Trophoblast cell (in vitro differentiated cells and primary cell): ENCODE measurements around the gene HIBADH.
A peak's percentile ranks its signal among the peaks of the same experiment; 100 is the strongest.

Source experiments
- DNase-seq, 2 donors: peaks; one replicate each; pipeline ENCODE4 v3.0.0-alpha.2; 2016
- H2AFZ ChIP-seq: 2 replicates; pipeline ENCODE4 v1.6.1; 2013; ENCODE audit warnings: low read length, moderate library complexity, mild to moderate bottlenecking; ENCODE audit not compliant: insufficient read depth, poor library complexity
- H2AK5ac ChIP-seq: 2 replicates; pipeline ENCODE4 v1.6.1; 2013; ENCODE audit warnings: mild to moderate bottlenecking, low read length
- H2BK120ac ChIP-seq: 2 replicates; pipeline ENCODE4 v1.6.1; 2013; ENCODE audit warnings: low read length, mild to moderate bottlenecking, moderate library complexity; ENCODE audit not compliant: insufficient read depth, poor library complexity
- H2BK12ac ChIP-seq: 2 replicates; pipeline ENCODE4 v1.6.1; 2013; ENCODE audit warnings: mild to moderate bottlenecking, low read length, moderate library complexity
- H2BK5ac ChIP-seq: 2 replicates; pipeline ENCODE4 v1.6.1; 2013; ENCODE audit warnings: low read length, low read depth, moderate library complexity, mild to moderate bottlenecking; ENCODE audit not compliant: poor library complexity
- H3K14ac ChIP-seq: 2 replicates; pipeline ENCODE4 v1.6.1; 2013; ENCODE audit warnings: mild to moderate bottlenecking, low read length
- H3K18ac ChIP-seq: 2 replicates; pipeline ENCODE4 v1.6.1; 2013; ENCODE audit warnings: mild to moderate bottlenecking, low read length
- H3K23ac ChIP-seq: 2 replicates; pipeline ENCODE4 v1.6.1; 2013; ENCODE audit warnings: low read length
- H3K27ac ChIP-seq: 2 replicates; pipeline ENCODE4 v1.5.1; 2013; ENCODE audit warnings: low read depth, mild to moderate bottlenecking, inconsistent platforms, low read length, moderate library complexity
- H3K27me3 ChIP-seq: 2 replicates; pipeline ENCODE4 v1.6.1; 2013; ENCODE audit warnings: inconsistent platforms, mild to moderate bottlenecking, low read length, moderate library complexity; ENCODE audit not compliant: insufficient read depth
- H3K36me3 ChIP-seq, 2 experiments: 1 replicate in 1 of 2; 2 replicates in 1 of 2; pipeline ENCODE4 v1.6.1; 2013; ENCODE audit warnings: low read length in 2 of 2, mild to moderate bottlenecking in 2 of 2, moderate library complexity in 1 of 2; ENCODE audit not compliant: insufficient read depth in 2 of 2, control insufficient read depth in 1 of 2
- H3K4ac ChIP-seq: 2 replicates; pipeline ENCODE4 v1.6.1; 2013; ENCODE audit warnings: low read depth, mild to moderate bottlenecking, low read length, moderate library complexity
- H3K4me1 ChIP-seq, 2 experiments: 1 replicate in 1 of 2; 2 replicates in 1 of 2; pipeline ENCODE4 v1.6.1; 2013; ENCODE audit warnings: low read length in 2 of 2, mild to moderate bottlenecking in 2 of 2, moderate library complexity in 1 of 2; ENCODE audit not compliant: insufficient read depth in 2 of 2, control insufficient read depth in 1 of 2
- H3K4me2 ChIP-seq: 2 replicates; pipeline ENCODE4 v1.6.1; 2013; ENCODE audit warnings: inconsistent platforms, mild to moderate bottlenecking, low read length, moderate library complexity
- H3K4me3 ChIP-seq: 2 replicates; pipeline ENCODE4 v1.5.1; 2013; ENCODE audit warnings: mild to moderate bottlenecking, low read depth, low read length, inconsistent platforms
- H3K79me1 ChIP-seq: one replicate; pipeline ENCODE4 v1.6.1; 2013; ENCODE audit warnings: low read length
- H3K79me2 ChIP-seq: 2 replicates; pipeline ENCODE4 v1.6.1; 2013; ENCODE audit warnings: low read length, mild to moderate bottlenecking; ENCODE audit not compliant: control insufficient read depth, insufficient read depth, poor library complexity
- H3K9ac ChIP-seq: 2 replicates; pipeline ENCODE4 v1.6.1; 2013; ENCODE audit warnings: mild to moderate bottlenecking, low read length
- H3K9me3 ChIP-seq: 2 replicates; pipeline ENCODE4 v1.6.1; 2013; ENCODE audit warnings: low read depth, mild to moderate bottlenecking, control low read depth, inconsistent platforms, low read length; ENCODE audit not compliant: insufficient read depth
- H4K12ac ChIP-seq: 2 replicates; pipeline ENCODE4 v1.6.1; 2013; ENCODE audit warnings: low read depth, mild to moderate bottlenecking, low read length, moderate library complexity
- H4K8ac ChIP-seq: 2 replicates; pipeline ENCODE4 v1.6.1; 2013; ENCODE audit warnings: low read depth, mild to moderate bottlenecking, low read length, moderate library complexity
- H4K91ac ChIP-seq: one replicate; pipeline ENCODE4 v1.6.1; 2013; ENCODE audit warnings: low read depth, mild to moderate bottlenecking, low read length, moderate library complexity
- WGBS: extraction: QIAGEN DNeasy Blood & Tissue Kit; methylation state at CpG from one replicate; pipeline ENCODE4 v1.1.7; 2013; ENCODE audit warnings: missing lambda C conversion rate; ENCODE audit not compliant: insufficient read length, insufficient coverage; ENCODE audit errors: extremely low coverage; 5-methylcytosine and 5-hydroxymethylcytosine counted together

The HIBADH gene

DNA sequence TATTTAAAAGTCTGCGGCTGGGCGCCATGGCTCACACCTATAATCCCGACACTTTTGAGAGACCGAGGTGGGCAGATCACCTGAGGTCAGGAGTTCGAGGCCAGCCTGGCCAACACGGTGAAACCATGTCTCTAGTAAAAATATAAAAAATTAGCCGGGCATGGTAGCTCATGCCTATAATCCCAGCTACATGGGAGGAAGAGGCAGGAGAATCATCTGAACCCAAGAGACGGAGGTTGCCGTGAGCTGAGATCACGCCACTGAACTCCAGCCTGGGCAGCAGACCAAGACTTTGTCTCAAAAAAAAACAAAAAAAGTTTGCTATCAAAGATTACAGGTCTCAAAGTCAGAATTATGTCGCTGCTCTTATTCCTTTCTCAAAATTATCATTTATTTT lies 55.5 kb downstream of the HIBADH start:
- Histone ChIP-seq H2AK5ac (no peak overlapping the region), H2BK12ac (peak overlapping the region; percentile 40), H3K4me3 (no peak overlapping the region), H3K4ac (no peak overlapping the region), H2BK120ac (no peak overlapping the region), H2AFZ (no peak overlapping the region), H3K4me2 (no peak overlapping the region), H3K27me3 (no peaks in the 10 kb centered on the region), H3K4me1 (peaks cover 0 to 1% of the 10 kb centered on the region in 2 experiments), H3K9me3 (no peaks in the 10 kb centered on the region), H4K12ac (no peak overlapping the region), H3K79me2 (no peaks in the 10 kb centered on the region), H3K79me1 (no peaks in the 10 kb centered on the region), H3K18ac (no peak overlapping the region), H3K36me3 (no peaks in the 10 kb centered on the region), H3K23ac (no peak overlapping the region), H2BK5ac (no peak overlapping the region), H4K91ac (peak overlapping the region; percentile 55), H3K9ac (no peak overlapping the region), H3K14ac (no peak overlapping the region), H3K27ac (no peak overlapping the region), H4K8ac (no peak overlapping the region)
- no CpG with 5 or more reads among the region's 11 CpGs for WGBS
- no peak for DNase-seq

DNA sequence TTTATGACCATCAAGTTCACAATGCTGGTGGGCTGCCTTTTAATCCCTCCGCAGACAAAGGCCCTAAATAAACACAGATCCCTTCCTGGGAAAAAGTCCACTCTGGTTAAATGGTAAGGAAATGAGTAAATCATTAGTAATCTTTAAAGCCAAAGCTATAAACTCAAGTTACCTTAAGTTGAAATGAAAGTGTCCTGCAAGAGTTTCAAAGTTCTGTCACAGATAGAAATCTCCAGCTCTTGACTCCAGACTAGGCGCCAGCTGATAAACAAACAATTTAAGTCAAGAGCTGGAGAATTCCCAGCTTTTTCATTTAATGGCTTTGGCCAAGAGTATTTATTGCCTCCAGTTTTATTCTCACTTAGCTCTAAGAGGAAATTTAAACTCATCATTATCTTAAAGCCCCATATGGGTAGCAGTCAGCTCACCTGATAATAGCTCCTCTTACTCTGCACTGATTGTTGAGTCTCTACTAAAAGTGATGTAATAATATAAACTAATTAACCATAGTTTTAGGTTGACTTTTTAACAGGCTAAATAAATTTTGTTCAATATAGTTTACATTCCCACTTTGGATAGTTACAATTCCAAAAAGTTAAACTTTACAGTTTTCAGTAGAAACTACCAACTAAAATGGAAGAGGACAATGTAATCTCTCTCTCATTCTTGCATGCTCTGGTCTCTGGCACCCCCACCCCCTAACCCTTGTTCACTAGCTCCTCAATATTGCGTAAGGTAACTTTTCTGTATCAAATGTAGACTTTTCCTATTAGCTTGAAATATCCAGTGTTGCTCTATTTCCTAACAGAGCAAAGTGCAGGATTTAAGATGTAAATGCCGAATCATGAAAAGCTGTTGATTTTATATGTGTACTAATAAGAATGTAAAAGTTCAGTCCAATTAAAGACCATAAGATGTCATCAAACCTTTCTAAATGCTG lies 56.1 kb downstream of the HIBADH start:
- no peak overlapping the region for H3K27ac ChIP-seq
- no peaks in the 10 kb centered on the region for H3K36me3 ChIP-seq
- no peak overlapping the region for H3K23ac ChIP-seq
- H3K14ac ChIP-seq = no peak overlapping the region
- H3K27me3 ChIP-seq = no peaks in the 10 kb centered on the region
- no peak overlapping the region for H3K9ac ChIP-seq
- H2BK12ac ChIP-seq = peak overlapping the region; percentile 40
- no peak overlapping the region for H3K4ac ChIP-seq
- no peak overlapping the region for H2AFZ ChIP-seq
- DNase-seq = peak in 1 of 2 donors; percentile 3
- H4K91ac ChIP-seq = peak overlapping the region; percentile 55
- no peak overlapping the region for H3K4me2 ChIP-seq
- H4K8ac ChIP-seq = no peak overlapping the region
- H2AK5ac ChIP-seq = no peak overlapping the region
- H3K18ac ChIP-seq = no peak overlapping the region
- no CpG with 5 or more reads among the region's 4 CpGs for WGBS
- H2BK5ac ChIP-seq = no peak overlapping the region
- no peak overlapping the region for H2BK120ac ChIP-seq
- H3K79me2 ChIP-seq = no peaks in the 10 kb centered on the region
- H3K4me3 ChIP-seq = no peak overlapping the region
- H4K12ac ChIP-seq = no peak overlapping the region
- no peaks in the 10 kb centered on the region for H3K9me3 ChIP-seq
- no peaks in the 10 kb centered on the region for H3K79me1 ChIP-seq
- peaks cover 0 to 1% of the 10 kb centered on the region in 2 experiments for H3K4me1 ChIP-seq

DNA sequence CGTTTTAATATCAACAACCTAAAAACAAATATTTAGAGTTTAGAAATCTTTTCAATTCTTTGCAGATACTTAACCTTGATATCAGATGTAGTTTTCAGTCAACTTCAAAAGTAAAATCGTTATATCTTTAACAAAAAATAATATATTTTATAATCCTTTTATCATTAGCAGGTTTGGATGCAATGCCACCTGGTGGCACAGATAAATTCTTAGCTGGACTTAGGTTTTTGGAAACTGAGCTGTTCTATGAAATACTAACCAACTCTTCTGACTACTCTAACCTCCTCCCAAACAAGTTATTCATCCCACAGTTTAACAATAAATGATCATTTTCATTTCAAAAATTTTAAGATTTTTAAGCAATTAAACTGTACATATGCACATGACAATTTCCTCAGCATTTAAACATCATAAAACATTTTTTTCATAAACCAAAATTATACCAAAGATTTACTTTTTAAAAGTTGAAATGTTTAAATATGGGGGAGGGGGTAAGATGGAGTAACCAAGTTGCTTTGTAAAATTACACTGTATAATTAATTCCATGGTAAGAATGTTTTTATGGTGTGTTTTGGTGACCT lies 56.9 kb downstream of the HIBADH start:
- H4K8ac ChIP-seq = no peak overlapping the region
- DNase-seq = peak in 1 of 2 donors; percentile 9
- no CpG with 5 or more reads among the region's 2 CpGs for WGBS
- H3K27ac ChIP-seq = no peak overlapping the region
- no peak overlapping the region for H4K91ac ChIP-seq
- H2AFZ ChIP-seq = no peak overlapping the region
- H3K36me3 ChIP-seq = no peaks in the 10 kb centered on the region
- no peak overlapping the region for H2BK120ac ChIP-seq
- no peaks in the 10 kb centered on the region for H3K9me3 ChIP-seq
- H2BK5ac ChIP-seq = no peak overlapping the region
- H2BK12ac ChIP-seq = no peak overlapping the region
- no peak overlapping the region for H4K12ac ChIP-seq
- no peak overlapping the region for H3K4ac ChIP-seq
- H3K9ac ChIP-seq = no peak overlapping the region
- no peaks in the 10 kb centered on the region for H3K79me1 ChIP-seq
- H3K4me3 ChIP-seq = no peak overlapping the region
- no peak overlapping the region for H3K4me2 ChIP-seq
- H3K4me1 ChIP-seq = peaks cover 0 to 1% of the 10 kb centered on the region in 2 experiments
- no peak overlapping the region for H2AK5ac ChIP-seq
- H3K27me3 ChIP-seq = no peaks in the 10 kb centered on the region
- no peak overlapping the region for H3K14ac ChIP-seq
- H3K79me2 ChIP-seq = no peaks in the 10 kb centered on the region
- no peak overlapping the region for H3K23ac ChIP-seq
- H3K18ac ChIP-seq = no peak overlapping the region

DNA sequence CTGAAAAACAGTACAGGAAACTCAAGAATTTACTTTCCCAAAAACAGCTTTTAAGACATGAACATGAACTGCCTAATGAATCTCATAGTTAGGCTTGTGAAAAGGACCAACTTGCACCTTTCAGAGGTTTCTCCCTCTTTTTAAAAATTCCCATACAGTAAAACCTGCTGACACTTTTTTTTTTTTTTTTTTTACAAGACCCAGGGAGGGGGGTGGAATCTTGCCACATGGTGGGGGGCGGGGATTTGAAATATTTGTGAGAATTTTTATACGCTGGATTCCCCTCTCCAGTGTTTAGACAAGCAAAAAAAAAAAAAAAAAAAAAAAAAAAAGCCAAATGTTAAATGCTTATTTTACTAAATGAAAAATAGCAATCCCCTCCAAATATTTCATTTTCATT lies 57.4 kb downstream of the HIBADH start:
- Histone ChIP-seq H3K27ac (no peak overlapping the region), H3K18ac (no peak overlapping the region), H3K4me3 (no peak overlapping the region), H4K8ac (no peak overlapping the region), H4K91ac (no peak overlapping the region), H3K9me3 (no peaks in the 10 kb centered on the region), H3K79me2 (no peaks in the 10 kb centered on the region), H2BK120ac (no peak overlapping the region), H3K79me1 (no peaks in the 10 kb centered on the region), H3K27me3 (no peaks in the 10 kb centered on the region), H3K23ac (no peak overlapping the region), H3K4me2 (no peak overlapping the region), H3K9ac (no peak overlapping the region), H3K4me1 (peaks cover 0 to 1% of the 10 kb centered on the region in 2 experiments), H3K36me3 (no peaks in the 10 kb centered on the region), H2BK5ac (no peak overlapping the region), H2AFZ (no peak overlapping the region), H4K12ac (no peak overlapping the region), H3K4ac (no peak overlapping the region), H2BK12ac (no peak overlapping the region), H2AK5ac (no peak overlapping the region), H3K14ac (no peak overlapping the region)
- no peak for DNase-seq
- WGBS = no CpG with 5 or more reads among the region's 2 CpGs
